HG02678 (cell line): ENCODE measurements around the gene DYNC2H1.

Experiments
- ATAC-seq: cut with Tn5 transposase; IDR thresholded peaks from one replicate; pipeline ENCODE4 v1.9.1; 2021; ENCODE audit warnings: mild to moderate bottlenecking, moderate library complexity; ENCODE audit not compliant: unreplicated experiment

DYNC2H1 gene

DNA sequence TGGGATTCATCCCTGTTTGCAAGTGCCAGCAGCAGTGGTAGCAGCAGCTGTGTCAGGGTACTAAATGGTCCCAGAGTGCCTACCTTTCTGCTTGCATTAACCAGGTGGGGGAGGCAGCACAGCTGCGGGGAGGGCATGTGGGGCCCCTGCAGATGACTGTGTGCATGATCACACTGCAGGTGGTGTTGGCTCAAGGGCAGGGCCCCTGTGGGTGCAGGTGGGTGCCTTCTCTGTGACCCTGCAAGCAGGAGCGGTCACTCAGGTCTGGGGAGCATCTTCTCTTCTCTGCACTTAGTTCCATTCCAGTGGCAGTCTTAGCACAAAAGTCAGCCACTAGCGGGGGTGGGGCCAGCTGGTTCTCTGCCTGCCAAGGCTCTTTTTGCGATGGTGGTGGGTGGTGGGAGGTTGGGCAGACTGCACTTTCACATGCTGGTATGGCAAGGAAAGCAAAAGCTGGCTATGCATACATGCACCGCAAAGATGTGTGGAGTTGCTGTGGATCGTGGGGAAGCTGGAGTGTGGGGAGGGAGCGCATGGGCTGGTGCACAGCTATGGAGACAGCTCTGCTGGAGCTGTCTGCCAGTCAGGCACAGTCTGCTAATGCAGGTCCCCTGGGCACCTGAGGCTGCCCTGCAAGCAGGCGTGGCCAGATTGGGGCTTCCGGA, 157.1 kb downstream of the DYNC2H1 start:
- ATAC-seq, result no peak

DNA sequence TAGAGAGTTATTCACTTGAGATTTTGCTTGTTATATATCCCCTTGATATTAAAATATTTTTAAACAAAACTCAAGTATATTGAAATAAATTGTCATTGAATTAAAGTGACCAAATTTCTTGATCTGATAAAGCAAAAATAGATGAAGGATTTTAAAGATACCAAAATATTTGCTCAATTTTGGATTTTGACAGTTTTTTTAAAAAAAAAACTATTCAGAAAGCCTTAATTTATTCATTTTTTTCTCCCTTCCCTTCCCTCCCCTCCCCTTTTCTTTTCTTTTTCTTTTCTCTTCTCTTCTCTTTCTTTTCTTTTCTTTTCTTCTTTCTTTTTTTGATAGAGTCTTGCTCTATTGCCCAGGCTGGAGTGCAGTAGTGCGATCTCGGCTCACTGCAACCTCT, 163.7 kb downstream of the DYNC2H1 start:
- ATAC-seq, result no peak

DNA sequence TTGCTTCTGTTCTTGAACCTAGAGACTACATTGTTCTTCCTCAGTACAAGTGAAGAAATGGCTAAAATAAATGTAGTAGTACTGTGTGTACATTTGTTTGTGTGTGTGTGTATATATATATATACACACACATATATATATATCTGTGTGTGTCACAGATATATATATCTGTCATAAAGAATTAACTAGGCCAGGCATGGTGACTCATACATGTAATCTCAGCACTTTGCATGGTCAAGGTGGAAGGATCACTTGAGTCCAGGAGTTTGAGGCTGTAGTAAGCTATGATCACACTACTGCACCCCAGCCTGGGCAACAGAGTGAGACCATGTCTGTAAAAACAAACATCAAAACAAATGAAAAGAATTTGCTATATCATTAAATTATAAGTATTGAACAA, 164.8 kb downstream of the DYNC2H1 start:
- no peak for ATAC-seq

DNA sequence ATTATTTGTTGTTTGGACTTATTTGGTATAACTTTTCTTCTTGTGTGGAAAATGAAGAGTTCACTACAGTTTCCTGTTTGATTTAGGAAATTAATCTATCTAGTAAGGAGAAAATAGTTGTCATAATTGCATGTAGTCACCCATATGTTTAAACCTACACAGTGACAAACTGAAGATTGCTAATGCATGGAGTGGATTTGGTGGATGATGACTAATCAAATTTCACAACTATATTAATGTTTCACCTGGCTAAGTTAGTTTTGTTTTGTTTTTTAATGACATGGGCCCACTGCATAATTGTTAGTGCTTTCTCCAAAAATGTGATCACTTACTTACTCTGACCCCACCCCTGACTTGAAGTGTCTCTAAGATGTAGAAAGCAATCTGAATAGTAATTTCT, 170.6 kb downstream of the DYNC2H1 start:
- no peak for ATAC-seq

DNA sequence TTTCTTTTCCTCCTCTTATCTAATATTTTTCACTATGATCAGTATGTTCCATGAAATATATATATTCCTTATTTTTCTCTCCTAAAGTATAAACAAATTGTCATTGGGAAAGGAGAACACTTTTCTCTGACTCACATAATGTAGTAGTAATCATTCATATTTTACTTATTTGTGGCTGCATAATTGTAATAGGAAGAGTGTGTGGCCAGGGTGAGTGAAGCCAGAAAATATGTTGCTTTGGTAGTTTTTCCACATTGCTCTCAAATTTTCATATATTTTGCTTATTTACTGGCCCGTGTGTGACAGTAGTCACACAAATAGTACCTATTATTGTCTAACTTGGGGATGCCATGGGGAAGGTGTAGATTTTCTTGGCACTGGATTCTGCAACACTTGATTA, 172.1 kb downstream of the DYNC2H1 start:
- ATAC-seq, result no peak

DNA sequence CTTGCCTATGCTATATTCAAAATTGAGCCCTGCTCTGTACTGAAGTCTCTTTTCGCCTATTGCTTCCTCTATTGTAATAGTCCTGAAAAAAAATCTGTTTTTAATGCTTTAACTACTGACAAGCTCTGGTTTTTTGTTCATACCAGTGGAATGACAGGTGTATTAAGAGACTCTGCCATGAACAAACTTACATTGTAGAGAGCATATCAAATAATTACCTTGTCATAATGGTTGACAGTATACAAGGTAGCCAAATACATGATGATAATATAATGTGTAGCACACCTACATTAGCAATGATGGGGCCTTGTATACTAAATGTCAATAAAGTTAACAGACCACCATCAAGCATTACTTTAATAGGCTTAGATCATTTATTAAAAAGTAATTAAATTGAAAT, 175.0 kb downstream of the DYNC2H1 start:
- ATAC-seq, result no peak

DNA sequence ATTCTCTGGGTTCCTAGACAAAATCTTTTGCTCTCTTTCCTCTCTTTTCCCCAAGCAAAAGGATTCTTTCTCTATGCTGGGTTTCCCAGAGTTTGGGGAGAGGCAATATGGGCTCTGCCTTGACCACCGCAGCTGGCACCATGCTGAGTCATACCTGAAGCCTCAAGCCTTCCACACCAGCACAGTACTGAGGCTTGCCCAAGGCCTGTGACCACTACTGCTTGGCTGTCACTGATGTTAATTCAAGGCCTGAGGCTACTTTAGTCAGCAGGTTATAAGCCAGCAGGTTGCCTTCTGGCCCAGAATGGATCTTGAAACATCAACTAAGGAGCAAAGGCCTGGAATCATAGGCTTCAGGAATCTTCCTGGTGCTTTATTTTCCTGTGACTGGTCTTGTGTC, 185.3 kb downstream of the DYNC2H1 start:
- no peak for ATAC-seq

DNA sequence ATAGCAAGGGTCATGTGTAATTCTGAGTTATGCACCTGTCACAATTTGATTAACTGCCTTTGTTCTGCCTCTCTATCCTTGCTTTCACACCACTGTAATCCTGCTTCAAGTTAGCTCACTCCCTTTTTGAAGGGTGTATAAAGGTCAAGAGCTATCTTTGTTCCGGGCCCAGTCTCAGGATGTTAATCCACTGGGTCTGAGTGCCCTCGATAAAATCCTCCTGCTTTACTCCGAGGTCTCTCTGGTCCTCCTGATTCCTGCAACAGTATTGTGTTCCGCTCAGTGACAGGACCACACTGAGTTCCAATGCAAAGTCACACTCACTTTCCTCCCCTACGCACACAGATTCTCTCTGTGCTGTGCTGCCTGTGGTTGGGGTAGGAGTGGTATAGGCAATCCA, 186.5 kb downstream of the DYNC2H1 start:
- no peak for ATAC-seq

DNA sequence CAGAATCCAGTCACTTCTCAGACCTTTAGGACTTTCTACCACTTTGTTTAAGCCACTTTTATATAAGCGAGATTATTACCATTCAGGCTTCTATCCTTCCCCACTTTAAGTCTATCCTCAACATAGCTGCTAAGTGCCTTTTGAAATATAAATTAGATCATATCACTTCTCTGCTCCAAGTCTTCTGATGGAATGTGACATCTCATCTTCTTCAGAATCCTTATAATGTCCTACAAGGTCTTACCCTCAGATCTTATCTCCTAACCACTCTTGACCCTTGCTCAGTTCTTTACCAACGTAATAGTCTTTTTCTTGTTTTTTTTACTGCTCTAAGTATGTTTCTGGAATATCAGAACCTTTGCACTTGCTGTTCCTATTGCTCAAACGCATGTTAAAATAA, 188.7 kb downstream of the DYNC2H1 start:
- no peak for ATAC-seq

DNA sequence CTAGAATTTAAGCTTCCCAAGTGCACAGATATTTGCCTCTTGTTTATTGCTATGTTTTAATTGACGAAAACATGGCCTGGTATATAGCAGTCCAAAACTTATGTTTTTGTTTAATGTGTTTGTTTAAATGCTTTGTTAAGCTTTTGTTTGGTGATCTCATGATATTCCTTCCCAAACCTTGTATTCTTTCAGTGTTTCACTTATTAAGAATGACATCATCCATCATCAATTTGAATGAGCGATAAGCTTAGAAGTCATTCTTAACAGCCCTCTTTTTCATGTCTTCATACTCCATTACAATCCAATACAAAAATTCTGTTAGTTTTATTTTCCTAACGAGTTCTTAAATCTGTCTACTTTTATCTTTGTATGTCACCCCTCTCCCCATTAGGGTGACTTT, 206.0 kb downstream of the DYNC2H1 start:
- ATAC-seq, result no peak

DNA sequence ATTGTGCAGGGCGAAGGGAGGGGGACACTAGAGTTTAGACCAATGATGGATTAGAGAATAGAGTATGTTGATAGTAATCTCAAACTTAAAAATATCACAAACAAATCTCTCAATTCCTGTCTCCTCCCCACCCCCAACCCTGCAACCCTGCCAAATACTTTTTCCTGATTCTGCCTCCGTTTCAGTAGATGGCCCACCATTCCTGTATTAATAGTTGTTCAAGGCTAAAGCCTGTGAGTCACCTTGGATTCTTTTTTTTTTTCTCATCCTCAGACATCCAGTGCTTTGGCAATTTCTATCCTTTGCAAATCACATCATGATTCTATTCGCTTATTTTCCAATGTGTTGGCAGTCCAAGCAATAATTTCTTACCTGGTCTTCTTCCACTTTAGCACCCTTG, 207.9 kb downstream of the DYNC2H1 start:
- no peak for ATAC-seq

DNA sequence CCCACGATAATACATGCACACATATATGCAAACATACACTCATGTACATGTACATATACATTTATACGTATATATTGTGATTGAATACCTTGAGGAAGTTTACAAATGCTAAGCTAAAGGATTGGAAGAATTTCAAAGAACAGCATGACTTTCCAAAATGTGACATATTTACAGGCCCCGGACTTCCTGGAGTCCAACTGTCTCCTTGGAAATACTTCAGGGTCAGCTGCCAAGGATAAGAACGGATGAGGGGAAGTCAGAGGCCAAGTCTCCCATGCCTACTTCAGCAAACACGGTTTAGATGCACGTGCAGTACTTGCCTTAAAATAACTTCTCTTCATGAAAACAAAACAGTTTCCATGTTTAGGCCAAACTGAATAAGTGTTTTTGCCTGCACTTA, 213.6 kb downstream of the DYNC2H1 start:
- no peak for ATAC-seq

DNA sequence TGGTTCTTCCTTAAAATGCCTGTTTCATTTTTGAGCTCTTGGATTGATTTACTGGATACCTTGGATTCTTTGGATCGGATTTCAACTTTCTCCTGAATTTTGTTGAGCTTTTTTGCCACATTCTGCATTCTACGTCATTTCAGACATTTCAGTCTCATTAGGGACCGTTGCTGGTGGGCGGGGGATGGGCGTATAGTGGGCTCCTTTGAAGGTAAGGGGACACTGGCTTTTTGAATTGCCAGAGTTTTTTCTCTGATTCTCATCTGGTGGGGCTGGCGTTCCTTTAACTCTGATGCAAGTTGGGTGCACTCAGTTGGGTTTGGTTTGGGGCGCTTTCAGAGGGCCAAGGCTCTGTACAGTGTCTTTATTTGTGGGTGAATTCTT, 216.5 kb downstream of the DYNC2H1 start:
- ATAC-seq, result peak; percentile 9

DNA sequence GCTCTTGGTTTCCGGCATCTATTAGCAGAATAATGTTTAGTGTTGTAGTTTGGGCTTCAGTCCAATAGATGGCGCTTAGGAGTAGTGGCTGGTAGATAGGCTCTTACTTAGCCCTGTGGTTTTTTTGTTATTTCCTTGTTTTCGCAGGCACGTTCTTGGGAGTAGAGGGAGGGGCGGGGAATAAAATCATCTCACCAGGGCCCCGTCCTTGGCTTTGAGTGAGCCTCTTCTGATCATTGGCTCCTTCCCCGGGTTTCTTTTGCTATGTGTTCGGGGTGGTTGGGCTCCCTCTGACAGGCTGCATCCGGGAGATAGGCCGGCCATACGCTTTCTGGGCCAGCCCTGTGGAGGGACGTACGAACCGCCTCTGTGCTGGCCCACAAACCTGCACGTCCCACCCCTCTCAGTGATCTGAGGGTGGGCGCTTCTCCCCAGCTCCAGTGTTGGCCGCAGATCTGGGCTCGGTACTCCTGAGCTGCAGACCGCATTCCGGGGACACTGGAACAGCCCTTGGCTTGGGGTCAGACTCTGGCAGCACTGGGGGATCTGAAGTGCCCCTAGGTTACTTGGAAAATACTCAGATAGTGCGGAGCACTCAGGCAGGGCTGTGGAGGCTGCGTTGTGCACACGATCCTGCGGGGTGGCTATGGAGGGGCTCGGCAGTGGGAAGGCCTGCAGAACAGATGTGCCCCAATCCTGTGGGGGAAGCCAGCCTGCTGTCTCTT, 217.0 kb downstream of the DYNC2H1 start:
- ATAC-seq, result peak; percentile 97

DNA sequence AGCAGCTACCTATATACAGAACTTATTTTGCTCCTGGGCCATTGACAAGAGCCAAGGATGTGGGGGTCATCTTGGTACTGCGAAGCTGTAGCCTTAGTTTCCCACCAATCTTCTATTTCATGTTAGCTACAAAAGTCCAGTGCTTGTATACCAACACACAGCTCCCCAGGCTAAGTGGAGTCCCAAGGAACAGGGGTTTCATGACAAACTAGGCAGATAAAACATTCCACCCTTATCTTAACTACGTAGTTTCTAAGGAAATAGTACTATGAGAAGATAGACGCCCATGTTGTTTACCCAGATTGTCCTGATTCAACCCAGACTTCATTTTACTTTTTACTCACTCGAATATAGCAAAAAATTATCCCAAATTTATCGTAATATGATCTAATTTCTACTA, 218.5 kb downstream of the DYNC2H1 start:
- no peak for ATAC-seq

DNA sequence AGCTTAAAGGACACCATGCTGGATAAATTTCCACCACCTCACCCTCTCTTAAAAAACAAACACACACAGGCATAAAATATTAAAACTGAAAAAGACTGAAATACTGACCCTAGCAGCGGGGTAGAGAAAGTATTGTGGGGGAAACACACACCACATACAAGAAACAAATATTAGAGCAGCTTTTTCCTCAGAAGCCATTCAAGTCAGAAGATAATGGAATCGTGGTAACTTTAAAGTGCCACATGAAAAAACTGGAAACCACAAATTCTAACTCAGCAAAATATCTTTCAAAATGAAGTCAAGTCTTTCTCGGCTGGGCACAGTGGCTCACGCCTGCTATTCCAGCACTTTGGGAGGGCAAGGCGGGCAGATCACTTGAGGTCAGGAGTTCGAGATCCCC, 223.2 kb downstream of the DYNC2H1 start:
- no peak for ATAC-seq

DNA sequence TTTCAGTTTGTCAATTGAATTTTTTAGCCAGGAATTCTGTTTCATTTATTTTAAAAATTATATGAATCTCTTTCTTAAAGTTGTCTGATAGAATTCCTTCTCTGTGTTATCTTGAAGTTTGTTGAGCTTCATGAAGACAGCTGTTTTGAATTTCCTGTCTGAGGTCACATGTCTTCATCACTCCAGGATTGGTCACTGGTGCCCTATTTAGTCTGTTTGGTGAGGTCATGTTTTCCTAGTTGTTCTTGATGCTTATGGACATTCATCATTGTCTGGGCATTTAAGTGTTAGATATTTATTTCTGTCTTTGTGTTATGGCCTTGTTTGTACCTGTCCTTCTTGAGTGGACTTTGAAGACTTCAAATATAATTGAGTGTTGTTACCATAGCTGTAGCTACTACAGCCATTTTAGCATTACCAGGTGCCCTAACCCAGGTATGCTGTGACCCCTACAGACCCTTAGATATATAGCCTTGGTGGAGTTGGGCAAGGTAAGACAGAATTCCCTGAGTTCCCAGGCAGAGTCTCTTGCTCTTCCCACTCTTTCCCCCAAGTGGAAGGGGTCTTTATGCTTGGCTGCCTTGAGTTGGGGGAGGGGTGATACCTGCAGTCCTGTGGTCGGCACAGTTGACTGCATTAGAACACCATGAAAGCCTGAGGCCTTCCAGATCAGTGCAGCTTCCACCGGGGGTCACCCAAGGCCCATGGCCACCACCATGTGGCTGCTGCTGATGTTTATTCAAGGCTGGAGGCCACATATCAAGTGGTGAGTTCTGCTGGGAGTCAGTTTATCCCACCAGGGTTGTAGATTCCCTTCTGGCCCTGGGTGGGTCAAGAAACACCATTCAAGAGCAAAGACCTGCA, 229.6 kb downstream of the DYNC2H1 start:
- no peak for ATAC-seq

DNA sequence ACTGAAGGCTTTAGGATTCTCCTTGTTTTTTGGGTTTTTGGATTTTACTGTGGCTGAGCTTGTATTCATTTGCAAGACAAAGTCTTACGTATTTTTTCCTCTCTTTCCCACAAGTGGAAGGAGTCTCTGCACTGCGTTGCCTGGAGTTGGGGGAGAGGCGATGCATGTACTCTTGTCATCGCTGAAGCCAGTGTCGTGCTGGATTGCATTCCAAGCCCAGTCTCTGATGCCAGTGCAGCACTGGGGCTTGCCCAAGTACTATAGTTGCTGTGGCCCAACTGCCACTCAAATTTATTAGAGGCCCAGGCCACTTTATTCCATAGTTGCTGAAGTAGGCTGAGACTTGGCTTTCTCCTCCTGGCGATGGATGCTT, 230.2 kb downstream of the DYNC2H1 start:
- ATAC-seq, result no peak

DNA sequence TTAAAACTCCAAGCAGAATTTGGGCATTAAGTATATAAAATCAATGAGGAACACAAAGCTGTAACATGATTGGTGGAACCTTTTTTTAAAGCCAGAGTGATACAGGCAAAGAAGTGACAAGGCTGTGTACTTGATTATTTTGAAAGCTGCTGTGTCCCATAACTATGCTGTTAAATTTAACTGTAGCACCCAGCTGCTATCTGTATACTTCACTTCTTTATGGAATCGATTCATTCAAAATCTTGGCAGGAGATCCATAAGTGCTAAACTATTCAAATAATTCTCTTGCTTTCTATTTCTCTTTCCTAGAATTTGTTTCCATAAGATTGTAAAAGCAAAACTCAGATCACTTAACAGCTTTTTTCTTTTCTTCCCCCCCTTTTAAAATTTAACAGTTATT, 231.7 kb downstream of the DYNC2H1 start:
- no peak for ATAC-seq

DNA sequence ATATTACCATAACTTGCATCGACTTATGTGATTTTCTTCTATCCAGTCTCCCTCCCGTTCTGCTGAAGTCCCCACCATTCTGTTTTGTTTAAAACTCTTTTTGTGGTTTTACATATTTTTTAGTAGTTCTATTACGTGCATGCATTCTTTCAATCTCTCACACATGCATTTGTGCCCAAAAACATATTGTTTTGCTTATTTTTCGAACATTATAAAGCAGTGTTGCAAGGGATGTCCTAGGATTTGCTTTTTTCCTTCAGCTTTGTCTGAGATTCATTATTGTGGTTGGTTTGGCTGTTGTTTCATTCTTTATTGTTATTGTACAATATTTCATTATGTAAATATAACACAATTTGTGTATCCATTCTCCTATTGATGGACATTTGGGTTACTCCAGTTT, 235.7 kb downstream of the DYNC2H1 start:
- no peak for ATAC-seq

DNA sequence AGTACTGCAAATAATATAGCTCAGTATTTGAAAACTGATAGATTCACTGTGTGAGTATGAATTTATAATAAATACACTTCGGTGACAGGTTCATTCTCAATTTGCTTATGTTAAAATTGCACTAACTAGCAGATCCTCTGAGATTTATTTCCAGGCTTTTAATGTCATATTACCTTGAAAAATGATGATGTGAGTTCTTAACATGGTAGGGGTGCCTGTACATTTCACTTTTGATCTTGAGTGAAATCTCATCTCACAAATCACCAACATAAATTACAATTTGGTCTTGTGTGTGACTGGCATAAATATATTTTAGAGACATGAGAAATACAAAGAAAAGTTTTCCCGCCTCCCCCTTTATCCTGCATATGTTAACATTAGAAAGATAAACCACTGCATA, 240.4 kb downstream of the DYNC2H1 start:
- no peak for ATAC-seq

DNA sequence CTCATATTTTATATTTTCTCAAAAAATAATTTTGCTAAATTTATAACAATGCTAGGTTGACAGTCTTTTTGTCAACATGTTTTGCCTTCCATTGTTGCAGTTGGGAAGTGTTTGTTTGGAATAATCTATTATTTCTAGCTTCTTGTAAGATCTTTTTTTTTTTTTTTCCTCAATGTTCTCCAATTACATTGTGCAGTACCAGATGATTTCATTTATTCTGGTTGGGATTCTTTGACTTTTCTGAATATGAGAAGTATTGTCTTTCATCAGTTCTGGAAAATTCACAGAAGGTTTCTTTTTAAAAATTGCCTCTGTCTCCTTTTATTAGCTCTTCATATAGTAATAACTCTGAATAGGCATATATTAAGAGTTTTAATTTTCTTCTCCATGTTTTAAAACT, 245.4 kb downstream of the DYNC2H1 start:
- no peak for ATAC-seq
